Stimulated activated CD8-positive, alpha-beta memory T cell treated with anti-CD3 and anti-CD28 coated beads, Interleukin-4, amount 100 ng/mL, for 1 hour (primary cell): ENCODE results near the gene IGFN1.
A peak's percentile ranks its signal among the peaks of the same experiment; 100 is the strongest.
"Not testable (repeated sequence)": the region's sequence is repeated elsewhere in the genome, so short reads cannot be mapped to it uniquely, and the experiment has no call there.

Source experiments
- DNase-seq, 2 donors: peaks; one replicate each; pipeline ENCODE4 v3.0.0-alpha.2; 2020; ENCODE audit warnings: low read depth in 2 of 2, low spot score in 1 of 2

Gene IGFN1

GRCh38 chr1:201241736-201242135, 51.1 kb downstream of the IGFN1 start:
- DNase-seq: no peak

GRCh38 chr1:201245082-201245481, 54.5 kb downstream of the IGFN1 start:
- no peak for DNase-seq

- no peak for DNase-seq
These were observed 58.3 kb downstream of the IGFN1 start for GRCh38 chr1:201248721-201249559.

- DNase-seq: no peak
These were observed 59.8 kb downstream of the IGFN1 start for GRCh38 chr1:201250326-201251011.

DNA sequence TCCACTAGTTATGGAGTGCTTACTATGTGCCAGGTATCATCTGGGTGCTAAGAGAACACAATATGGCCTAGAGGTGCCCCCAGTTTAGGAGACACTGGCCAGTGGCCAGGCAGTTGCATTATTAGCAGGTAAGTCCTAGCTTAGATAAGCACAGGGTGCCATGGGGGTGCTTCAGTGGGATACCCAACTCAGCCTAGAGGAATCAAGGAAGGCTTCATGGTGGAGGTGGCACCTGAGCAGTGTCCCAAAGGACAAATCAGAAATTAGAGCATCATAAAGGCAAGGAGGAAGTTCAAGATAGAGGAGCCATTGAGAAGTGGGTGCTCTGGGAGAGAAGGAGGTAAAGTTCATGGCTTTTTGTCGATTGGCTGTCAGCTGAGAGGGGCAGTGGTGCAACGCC, 60.8 kb downstream of the IGFN1 start:
- DNase-seq: no peak

DNA sequence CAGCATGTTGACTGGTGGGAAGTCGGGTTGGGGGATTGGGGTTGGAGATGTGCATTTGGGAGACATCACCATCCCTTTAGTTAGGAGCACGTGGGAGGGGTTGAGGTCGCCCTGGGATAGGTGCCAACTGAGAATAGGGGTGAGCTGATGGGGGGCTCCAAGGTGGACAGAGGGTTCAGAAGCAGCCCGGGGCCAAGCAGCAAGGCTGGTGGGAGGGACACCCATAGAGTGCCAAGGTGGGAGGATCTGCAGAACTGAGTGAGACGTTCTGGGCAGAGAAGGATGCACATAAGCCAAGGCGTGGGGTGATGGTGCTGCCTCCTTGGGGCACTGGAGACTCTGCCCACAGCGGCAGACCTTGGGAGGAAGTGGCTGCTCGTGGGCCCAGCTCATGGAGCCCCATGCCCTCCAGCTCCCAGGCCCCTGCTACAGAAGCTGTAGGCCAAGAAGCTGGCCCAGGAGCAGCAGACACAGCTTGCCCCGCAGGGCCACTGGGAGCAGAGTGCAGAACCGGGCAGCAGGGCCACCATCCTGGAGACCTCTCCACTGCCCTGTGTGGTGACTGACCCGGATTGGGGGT, 61.3 kb downstream of the IGFN1 start:
- DNase-seq: no peak

DNA sequence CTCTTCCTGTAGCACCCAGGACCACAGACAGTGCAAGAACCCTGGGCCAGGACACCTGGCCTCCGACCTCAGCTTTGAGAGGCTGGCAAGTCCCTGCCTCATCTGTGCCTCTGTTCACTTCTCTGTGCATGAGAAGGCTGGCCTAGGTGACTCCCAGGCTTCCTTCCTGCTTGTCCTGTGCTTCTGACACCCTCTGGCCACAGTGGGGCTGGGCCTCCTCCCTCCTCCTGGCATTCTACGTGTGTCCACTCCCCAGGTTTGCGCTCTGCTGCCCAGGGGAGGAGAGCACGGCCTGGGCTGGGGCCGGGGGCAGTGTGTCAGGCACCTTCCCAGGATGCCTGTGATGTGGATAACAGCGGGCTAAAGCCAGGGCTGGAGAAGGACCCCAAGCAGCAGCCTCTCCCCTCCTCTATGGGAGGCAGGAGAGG, 62.3 kb downstream of the IGFN1 start:
- no peak for DNase-seq

- no peak for DNase-seq
These were observed 62.8 kb downstream of the IGFN1 start for GRCh38 chr1:201253411-201253810.

GRCh38 chr1:201253906-201254624, 63.4 kb downstream of the IGFN1 start:
- DNase-seq: no peak

- peak; percentile 24 to 49 for DNase-seq
These were observed 64.2 kb downstream of the IGFN1 start for GRCh38 chr1:201254625-201255478.

DNA sequence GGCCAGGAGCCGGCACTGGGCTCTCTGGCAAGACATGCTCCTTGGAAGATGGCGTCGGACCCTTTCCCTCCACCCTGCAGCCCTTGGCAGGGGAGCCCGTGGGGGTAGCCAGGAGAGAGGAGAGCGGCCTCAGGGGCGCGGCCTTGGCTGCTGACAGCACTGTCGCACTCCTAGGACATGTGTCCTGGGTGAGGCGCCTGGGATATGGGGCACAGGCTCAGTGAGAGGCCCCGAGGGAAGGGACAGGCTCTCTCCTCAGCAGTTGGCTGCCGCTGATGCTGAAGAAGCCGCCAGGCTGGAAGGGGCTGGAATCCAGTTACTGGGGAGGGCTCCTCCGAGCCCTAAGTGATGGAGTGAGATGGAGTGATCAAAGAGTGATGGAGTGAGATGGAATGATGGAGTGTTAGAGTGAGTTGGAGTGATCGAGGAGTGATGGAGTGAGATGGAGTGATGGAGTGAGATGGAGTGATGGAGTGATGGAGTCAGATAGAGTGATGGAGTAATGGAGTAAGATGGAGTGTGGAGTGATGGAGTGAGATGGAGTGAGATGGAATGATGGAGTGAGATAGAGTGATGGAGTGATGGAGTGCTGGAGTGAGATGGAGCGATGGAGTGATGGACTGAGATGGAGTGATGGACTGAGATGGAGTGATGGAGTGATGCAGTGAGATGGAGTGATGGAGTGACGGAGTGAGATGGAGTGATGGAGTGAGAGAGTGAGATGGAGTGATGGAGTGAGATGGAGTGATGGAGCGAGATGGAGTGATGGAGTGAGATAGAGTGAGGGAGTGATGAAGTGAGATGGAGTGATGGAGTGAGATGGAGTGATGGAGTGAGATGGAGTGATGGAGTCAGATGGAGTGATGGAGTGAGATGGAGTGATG, 65.1 kb downstream of the IGFN1 start:
- DNase-seq: no peak

- not testable (repeated sequence) for DNase-seq
These were observed 67.5 kb downstream of the IGFN1 start for GRCh38 chr1:201258132-201258531.

DNA sequence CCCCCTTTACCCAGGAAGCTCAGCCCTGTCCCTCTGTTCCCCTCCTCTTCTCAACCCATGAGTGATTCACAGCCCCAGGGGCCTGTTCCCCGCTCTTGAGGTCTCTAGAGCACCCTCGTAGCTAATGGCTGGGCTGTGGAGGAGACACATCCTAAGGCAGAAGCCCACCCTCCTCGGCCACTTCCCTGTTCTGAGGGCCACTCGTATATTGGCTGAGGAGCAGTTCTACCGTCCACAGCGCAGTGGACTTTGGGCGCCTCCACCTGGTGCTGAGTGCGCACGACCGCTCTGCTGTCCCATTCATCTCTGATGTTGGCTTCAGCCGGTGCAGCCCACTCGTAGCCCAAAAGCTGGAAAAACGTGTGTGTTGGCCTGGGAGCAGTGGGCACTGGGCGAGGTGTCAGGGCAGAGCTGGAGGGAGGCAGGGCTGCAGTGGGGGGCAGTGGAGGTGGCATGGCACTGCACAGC, 68.2 kb downstream of the IGFN1 start:
- no peak for DNase-seq

DNA sequence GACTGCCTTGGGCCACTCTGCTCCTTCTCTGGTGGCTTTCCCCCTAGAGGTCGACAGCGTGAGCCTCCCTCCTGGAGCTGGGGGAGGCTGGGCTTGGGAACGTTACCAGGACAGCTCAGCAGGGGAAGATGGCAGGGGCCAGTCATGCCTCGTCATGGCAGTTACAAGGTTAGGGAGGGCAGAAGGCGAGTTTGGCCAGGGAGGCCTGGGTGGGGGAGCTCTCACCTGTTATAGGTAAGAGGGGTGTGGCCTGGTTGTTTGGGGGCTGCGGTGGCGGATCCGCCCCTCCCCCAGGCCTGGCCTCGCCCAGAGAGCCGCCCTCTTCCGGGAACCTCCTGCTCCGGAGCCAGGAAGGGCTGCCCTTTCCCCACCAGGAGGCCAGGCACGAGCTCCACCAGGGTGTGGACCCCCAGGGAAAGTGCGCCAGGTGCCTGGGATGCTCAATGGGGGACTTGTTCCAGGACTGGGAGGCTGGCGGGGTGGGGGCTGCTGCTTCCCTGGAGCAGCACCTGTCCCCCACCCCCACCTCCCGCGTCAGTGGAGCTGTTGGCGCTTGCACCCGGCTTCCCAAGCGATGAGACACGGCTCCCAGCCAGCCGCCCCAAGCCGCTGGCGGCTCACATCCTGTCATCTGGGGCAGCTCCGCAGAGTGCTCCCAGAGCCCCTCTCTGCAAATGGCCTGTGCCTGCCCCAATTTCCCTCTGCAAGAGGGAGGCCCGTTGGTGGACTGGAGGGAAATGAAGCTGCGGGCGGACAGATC, 69.0 kb downstream of the IGFN1 start:
- no peak for DNase-seq

DNA sequence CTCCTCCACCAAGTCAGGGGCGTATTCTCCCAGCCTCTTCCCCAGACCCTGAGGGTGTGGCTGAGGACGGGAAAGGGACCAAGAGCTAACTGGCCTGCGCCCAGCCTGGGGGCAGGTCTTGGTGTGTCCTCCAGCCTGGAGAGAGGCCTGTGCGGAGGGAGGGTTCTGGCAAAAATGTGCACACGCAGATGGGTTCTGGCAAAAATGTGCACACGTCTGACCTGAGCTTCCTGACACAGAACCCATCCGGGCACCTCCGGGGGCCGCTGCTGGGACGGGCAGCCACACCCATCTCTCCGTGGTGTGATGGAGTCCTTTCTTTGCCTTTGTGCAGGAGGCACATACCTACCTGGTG, 69.6 kb downstream of the IGFN1 start:
- no peak for DNase-seq

DNA sequence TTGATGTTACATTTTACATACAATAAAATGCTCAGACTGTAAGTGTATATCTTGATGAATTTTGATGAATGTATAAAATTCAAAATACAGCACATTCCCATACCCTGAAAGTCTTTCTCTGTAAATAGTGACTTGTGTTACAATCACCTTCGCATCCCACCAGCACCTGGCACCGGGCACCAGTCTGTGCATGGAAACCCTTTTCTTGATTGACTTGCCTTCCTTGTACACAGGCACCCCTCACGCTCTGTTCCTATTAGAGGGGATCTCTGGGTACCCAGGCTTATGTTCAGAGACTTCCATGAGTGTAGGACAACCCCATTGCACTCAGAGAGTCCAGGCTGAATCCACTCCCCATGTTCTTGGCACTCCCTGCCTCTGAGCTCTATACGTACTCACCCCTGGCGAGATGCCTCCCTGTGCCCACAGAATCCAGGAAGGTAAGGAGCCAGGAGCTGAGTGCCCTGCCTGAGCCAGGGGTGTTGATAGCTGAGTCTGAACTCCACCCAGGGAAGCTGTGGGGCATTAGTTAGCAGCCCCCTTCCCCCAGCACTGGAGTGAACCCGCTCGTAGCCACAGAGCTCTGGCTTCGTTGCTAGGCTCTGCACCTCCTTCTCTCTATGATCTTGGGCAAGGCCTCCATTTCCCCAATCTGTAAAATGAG, 70.2 kb downstream of the IGFN1 start:
- DNase-seq: no peak

DNA sequence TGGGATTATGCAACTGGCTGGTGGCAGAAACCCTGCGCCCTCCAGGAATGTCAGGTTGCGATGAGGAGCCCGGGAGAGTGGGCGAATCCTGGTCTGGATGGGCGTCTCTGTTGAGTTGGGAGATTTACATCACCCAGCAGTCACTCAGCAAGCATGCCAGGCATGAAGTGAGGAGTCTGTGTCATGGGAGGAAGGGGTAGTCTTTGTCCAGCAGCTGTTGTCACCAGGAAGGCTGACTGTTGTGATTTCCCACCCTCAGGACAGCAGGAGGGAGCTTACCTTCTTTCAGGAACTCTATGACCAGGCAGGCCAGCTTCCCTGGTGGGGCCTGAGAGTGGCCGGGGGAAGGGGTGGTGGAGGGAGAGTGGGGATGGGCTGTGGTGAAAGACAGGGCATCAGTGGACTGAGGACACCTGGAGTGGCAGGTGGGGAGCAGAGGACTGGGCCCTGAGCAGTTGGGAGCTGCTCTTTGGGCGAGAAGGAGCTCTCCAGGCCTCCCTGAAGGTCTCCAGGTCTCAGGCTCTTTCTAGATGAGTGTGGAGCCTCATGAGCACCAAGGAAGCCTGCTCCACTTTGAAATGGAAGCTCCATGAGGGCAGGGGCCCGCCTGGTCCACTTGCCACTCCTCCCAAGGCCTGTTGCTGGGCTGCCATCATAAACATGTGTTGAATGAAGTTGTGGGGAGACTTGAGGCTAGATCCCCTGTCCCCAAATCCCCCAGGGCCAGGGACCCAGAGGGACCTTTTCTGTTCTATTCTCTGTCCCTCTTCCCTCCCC, 71.3 kb downstream of the IGFN1 start:
- no peak for DNase-seq
